HG03135 (cell line): ENCODE measurements around the gene KRT34.

ENCODE experiments used
- ATAC-seq: cut with Tn5 transposase; IDR thresholded peaks from one replicate; pipeline ENCODE4 v1.9.1; 2021; ENCODE audit warnings: mild to moderate bottlenecking, moderate library complexity; ENCODE audit not compliant: unreplicated experiment

Gene KRT34

DNA sequence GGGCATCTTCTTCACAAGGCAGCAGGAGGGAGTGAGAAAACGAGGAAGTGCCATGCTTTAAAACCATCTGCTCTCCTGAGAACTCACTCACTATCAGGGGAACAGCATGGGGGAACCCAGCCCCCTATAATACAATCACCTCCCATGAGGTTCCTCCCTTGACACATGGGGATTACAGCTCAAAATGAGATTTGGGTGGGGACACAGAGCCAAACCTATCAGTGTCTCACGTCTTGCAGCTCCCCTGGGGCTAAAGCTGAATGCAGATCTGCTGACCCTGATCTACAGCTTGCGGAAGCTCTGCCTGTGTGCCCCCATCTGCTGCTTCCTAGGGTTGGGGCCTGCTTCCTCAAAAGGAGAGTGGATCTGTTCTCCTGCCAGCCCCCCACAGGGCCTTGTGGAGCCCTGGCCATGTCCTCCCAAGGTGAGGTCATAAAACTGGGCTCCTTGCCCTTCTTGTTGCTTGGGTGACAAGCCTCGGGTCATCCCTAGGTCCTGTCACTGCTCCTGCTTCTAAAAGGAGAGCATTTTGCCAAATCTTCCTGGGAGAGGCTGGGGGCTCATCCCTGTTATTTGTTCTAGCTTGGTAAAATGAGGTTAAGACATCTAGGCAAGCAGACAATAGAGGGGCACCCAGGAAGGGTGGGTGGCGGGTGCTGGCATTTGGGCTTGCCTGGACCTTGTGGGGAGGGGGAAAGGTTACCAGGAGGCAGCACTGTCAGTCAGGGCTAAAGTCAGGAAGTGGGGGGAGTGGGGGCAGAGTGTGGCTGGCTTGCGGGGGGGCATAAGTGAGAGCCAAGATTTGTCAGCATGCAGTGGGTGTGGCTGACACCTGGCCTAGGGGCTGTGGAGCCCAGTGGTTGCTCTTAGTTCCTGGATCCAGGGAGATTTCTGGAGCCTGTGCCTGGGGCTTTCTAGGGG is 47.5 kb downstream of the KRT34 start:
- no peak for ATAC-seq

DNA sequence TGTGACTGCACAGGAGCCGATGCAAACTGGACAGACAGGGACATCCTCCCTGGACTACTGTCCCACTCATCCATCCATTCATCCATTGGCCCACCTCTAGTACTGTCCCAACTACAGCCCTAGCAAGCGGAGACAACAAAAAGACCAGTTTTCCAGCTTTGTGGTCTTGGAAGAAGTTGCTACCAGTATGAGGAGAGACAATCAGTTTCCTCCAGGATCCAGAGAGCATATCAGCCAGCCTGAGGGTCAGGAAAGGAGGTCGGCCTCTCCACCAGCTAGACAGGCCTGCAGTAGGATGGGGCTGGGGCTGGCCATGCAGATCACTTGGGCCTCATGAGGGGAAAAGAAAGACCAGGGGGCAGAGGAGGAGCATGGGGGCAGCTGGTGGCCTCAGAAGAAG is 48.3 kb downstream of the KRT34 start:
- ATAC-seq, result no peak

DNA sequence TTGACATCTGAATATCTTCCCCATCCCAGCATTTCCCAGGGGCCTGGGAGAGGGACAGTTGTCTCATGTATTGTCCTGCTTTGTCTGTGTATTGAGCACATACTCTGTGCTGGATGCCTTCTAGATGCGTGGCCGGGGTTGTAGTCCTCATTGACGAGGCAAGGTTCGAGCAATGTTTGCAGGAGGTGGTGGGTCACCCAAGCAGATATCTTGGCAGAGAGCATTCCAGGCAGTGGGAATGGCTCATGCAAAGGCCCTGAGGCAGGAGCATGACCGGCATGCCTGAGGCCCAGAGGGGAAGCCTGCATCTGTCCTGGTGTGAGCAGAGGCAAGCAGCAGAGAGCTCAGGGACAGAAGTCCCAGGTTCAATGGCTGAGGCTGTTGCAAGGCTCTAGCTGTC is 49.0 kb downstream of the KRT34 start:
- no peak for ATAC-seq

DNA sequence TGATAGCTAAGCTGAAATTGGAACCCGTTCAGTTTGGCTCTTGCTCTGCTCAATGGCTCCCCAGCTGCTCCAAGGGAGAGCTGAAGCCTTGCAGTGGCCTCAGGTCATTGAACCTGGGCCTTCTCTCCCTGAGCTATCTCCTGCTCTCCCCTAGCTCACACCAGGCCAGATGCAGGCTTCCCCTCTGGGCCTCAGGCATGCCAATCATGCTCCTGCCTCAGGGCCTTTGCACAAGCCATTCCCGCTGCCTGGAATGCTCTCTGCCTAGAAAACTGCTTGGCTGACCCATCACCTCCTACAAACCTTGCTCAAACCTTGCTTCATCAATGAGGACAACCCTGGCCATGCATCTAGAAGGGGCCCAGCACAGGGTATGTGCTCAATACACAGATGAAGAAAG is 49.9 kb downstream of the KRT34 start:
- no peak for ATAC-seq

DNA sequence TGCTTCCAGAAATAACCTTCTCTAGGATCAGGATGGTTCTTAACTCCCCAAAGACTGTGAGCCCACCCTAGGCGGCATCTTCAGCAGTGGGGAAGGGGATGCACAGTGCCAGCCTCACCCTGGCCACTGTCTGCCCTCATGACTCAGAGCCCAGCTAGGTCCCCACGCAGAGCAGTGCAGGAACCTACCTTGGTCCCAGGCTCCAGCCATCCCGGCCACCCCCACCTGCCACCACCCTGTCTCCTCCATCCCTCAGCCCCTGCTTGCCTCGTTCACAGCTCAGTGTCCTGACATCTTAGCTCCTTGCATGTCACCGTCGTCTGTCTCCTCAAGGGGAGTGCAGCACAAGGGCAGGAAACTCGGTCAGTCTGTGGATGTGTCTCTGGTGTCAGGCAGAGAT is 50.5 kb downstream of the KRT34 start:
- ATAC-seq, result no peak

DNA sequence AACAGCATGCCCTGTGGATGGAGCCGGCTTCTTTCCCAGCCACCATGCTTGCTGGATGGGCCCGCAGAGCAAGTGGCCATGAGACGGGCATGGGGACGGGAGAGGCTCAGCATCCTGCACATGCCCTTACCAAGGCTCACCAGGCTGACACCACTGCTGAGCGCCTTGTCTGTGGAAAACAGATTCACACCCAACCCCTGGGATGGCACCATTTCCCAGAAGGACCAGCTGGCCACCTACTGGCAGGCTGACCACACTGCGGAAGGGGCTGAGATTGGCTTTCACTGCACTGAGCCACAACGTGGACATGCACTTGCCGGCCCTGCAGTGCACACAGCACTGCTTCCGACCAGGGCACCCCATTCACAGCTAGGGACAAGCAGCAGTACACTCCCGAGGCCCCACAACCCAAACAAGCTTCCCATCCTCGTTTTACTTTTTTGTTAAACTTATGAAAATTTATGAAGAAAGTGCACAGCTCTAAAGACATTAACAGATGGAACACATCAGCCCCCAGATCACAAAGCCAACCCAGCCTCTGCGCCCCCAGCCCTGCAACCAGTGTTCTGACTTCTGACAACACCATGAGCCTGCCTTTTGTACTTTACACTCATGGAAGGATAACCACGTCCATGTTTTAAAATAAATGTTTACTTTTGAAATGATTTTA is 52.7 kb downstream of the KRT34 start:
- ATAC-seq, result no peak

DNA sequence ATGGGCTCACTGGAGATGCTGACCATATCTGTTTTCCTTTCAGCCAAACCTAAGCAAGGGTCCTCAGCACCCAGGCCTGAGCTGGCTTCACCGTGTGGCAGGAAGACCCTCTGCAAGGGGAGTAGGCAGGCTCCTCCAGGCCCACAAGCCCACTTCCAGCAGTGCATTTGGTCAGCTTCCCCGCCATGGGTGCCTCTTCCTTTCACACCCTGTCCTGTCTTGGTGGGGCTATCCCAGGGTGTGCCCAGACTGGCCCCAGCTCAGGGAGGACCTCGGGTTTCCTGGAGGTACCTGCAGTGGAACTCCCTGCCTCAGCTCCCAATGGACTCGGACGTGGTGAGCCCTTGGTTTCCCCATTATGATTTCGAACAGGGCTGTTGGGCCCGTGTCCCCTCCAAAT is 53.9 kb downstream of the KRT34 start:
- ATAC-seq, result no peak
